Glomerular endothelial cell (primary cell): ENCODE data around the gene WASHC4. TPM values are rescaled to one million over a fixed set of nuclear protein-coding genes. Genes with fewer than 3 reads are reported as not detected.
"Not testable (repeated sequence)": the region's sequence is repeated elsewhere in the genome, so short reads cannot be mapped to it uniquely, and the experiment has no call there.

Experiments used
- DNase-seq: peaks from one replicate; pipeline ENCODE4 v3.0.0-alpha.2; 2011; ENCODE audit warnings: low read depth, low spot score; ENCODE audit errors: extremely low read depth
- total RNA-seq: library from RNA; depleted of rRNA; stranded (reverse); fragments of >200 nt; gene quantifications from 2 replicates; pipeline ENCODE4 v1.2.3, GENCODE V29; 2015

WASHC4 gene
- total RNA-seq, 1 donor from 2014 or later = 127 TPM

DNA sequence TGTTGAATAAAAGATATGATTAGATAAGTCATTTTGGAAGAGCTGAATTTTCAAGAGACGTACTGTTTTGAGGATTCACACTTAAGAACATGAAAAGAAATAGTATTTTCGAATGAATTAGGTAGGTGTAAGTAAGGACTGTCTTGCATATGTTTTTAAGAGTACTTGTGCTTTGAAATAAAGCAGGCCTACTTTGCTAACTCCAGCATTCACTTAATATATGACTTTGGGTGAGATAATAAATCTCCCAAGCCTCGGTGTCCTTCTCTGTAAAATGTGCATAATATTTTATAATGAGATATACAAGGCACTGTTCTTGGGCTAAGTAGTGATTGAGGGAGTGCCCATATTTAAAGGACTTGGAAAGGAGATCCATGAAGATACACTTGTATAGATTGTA lies 54.6 kb downstream of the WASHC4 start:
- no peak for DNase-seq

GRCh38 chr12:105164068-105164467 lies 56.5 kb downstream of the WASHC4 start:
- no peak for DNase-seq

- no peak for DNase-seq
These were observed 59.2 kb downstream of the WASHC4 start for GRCh38 chr12:105166736-105167135.

GRCh38 chr12:105167346-105167745 lies 59.8 kb downstream of the WASHC4 start:
- DNase-seq = no peak

DNA sequence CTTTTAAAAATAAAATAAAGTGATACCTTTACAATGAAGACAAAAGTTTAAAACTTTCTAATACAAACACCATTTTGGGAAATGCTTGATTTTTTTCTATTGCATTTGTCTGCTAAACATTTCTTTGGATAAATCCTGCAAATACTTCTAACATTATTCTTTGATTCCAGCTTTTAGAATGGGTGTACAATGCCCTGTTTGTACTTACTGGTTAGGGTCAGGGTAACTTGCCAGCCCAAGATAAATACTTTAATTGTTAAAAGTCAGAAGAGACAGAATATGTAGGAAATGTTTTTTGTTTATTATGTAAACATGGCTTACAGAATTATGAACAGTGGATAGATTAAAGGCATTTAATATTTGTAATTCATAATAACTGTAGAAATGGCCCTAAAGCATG lies 60.5 kb downstream of the WASHC4 start:
- DNase-seq = no peak

DNA sequence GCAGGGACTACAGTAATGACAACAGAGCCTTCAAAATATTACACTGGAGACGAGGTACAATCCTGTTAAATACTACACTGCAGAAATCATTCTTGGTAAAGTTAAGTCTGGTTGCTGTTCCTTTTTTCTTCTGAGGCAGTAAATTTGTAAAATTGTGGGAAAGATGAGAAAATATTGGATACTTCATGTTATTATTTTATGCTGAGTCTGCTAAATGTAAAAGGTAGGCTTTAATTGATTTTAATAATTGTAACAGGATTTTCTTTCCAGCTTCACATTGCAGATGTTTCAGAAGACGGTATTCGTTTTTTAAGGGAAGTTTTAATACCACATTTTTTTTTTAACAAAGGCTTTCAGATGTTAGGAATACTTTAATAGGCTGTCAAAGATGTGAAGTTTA lies 62.6 kb downstream of the WASHC4 start:
- DNase-seq = no peak

GRCh38 chr12:105171691-105172436 lies 64.3 kb downstream of the WASHC4 start:
- DNase-seq = no peak

GRCh38 chr12:105175397-105175990 lies 68.0 kb downstream of the WASHC4 start:
- no peak for DNase-seq

GRCh38 chr12:105177208-105177607 lies 69.7 kb downstream of the WASHC4 start:
- DNase-seq = no peak

DNA sequence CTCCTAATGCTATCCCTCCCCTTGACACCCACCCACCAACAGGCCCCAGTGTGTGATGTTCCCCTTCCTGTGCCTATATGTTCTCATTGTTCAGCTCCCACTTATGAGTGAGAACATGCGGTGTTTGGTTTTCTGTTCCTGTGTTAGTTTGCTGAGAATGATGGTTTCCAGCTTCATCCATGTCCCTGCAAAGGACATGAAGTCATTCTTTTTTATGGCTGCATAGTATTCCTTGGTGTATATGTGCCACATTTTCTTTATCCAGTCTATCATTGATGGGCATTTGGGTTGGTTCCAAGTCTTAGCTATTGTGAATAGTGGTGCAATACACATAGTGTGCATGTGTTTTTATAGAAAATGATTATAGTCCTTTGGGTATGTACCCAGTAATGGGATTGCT lies 71.6 kb downstream of the WASHC4 start:
- DNase-seq = not testable (repeated sequence)

DNA sequence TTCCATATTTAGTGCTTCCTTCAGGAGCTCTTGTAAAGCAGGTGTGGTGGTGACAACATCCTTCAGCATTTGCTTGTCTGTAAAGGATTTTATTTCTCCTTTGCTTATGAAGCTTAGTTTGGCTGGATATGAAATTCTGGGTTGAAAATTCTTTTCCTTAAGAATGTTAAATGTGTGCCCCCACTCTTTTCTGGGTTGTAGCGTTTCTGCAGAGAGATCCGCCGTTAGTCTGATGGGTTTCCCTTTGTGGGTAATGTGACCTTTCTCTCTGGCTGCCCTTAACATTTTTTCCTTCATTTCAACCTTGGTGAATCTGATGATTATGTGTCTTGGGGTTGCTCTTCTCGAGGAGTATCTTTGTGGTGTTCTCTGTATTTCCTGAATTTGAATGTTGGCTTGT lies 75.9 kb downstream of the WASHC4 start:
- not testable (repeated sequence) for DNase-seq

- not testable (repeated sequence) for DNase-seq
These were observed 76.4 kb downstream of the WASHC4 start for GRCh38 chr12:105183976-105184375.

- DNase-seq = no peak
These were observed 81.8 kb downstream of the WASHC4 start for GRCh38 chr12:105189293-105189692.

DNA sequence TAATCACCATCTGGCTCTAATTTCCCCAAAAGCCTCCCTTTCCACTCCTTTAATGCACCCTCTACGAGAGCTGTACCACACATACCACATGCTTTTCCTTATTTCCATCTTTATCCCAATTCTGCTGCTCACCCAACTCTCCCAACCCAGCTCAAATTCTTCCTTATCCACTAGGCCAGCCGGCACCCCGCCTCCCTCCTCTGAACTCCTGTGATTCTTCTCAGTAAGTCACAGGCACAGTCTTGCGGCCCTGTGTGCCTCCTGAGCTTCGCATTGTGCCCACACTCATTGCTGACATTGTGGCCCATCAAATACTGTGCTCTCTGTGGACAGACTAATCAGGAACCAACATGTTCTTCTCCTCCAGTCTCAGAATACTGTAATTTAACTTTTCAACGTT lies 83.0 kb downstream of the WASHC4 start:
- no peak for DNase-seq

DNA sequence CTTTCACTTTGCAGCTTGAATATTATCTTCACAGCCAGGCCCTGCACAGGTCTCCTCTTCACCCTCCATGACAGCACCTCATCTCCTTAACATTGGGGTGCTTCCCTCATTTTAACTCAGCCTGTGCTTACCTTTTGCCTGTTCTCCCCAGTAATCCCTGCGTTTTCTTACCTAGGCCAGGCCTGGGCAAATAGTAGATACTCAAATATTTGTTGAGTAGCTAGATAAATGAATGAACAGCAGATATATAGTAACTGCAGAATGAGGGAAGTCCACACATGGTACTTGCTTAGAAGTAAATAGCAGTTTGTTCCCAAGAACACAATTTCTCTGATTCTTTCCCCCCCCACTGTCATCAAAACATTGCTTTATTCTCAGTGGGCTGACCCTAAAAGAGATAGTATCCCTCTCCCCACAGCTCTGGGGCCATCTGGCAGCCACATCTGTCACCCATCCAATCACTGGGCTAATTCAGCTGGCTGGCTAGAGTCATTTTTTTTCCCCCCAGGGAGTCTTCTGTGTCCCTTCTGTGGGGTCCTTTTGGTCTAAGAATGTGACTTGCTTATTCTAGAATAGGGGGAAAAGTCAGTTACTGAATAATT lies 85.2 kb downstream of the WASHC4 start:
- DNase-seq = no peak

- no peak for DNase-seq
These were observed 87.4 kb downstream of the WASHC4 start for GRCh38 chr12:105194947-105195346.

DNA sequence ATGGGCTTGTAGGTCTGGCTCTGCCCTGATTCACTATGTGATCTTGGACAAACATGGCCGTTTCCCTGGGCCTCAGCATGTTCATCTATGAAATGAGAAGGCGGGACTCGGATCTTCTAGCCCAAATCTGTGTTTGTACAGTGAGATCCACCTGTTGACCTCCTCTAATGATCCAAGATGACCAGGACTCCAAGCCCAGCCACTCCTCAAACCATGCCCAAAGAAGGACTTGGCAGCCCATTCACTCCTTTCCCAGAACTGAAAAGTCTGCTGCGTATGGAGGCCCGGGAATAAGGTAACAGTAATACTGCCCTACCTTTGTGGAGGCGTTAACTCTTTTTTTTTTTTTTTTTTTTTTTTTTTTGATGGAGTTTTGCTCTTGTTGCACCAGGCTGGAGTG lies 88.6 kb downstream of the WASHC4 start:
- DNase-seq = no peak

- no peak for DNase-seq
These were observed 91.4 kb downstream of the WASHC4 start for GRCh38 chr12:105198961-105199360.

DNA sequence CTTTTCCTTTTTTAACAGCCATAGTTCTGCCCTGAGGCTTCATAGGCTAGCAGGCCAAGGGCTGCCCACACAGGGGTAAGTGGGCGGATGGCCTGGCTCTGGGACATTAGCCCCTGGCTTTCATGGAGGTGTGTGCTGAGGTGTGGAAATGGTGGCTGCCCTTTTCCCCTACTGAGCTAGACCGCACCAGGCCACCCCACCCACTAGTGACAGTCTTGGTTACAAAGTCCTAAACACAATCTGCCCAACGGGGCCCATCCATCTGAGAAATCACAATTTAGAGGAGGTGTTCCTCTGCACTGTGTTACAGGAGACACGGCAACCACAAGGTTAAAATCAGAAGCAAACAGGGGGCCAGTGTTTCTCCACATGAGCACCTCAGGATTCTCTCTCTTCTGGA lies 92.9 kb downstream of the WASHC4 start:
- no peak for DNase-seq

DNA sequence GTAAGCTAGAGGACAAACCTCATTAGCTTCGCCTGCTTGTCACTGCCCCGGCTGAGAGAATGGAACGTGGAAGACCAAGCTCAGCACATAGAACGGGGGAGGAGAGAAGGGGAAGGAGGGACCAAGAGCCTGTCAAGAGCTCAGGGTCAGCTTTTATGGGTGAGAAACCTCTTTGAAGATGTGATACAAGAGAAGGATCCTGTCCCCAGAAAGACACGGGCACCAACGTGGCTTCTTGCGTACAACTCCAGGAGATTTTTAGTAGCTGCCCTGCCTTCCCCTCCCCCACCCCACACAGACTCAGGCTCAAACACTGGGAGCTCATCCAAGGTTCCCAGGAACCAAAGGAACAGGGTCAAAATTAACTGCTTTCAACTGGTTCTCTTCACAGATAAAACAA lies 93.8 kb downstream of the WASHC4 start:
- no peak for DNase-seq

GRCh38 chr12:105202202-105202601 lies 94.7 kb downstream of the WASHC4 start:
- no peak for DNase-seq

GRCh38 chr12:105204127-105204526 lies 96.6 kb downstream of the WASHC4 start:
- DNase-seq = no peak
